Smooth muscle cell (in vitro differentiated cells): Measurements from ENCODE around the gene FAM81A. TPM values are rescaled to one million over a fixed set of nuclear protein-coding genes. Genes with fewer than 3 reads are reported as not detected.

ENCODE experiments used
- DNase-seq: peaks from one replicate; lab custom pipeline; 2025; ENCODE audit not compliant: unreplicated experiment; lab: John Stamatoyannopoulos, UW
- H2AFZ ChIP-seq: fragments of 200-600 bp; sonication (generic); 2 replicates; pipeline ENCODE4 v1.6.0; 2016; ENCODE audit warnings: antibody characterized with exemption, low read depth, mild to moderate bottlenecking
- H3F3A ChIP-seq: fragments of 200-600 bp; sonication (generic); 2 replicates; pipeline ENCODE4 v1.6.0; 2017; ENCODE audit warnings: antibody characterized with exemption, low read depth
- H3K27ac ChIP-seq: fragments of 200-600 bp; sonication (generic); 2 replicates; pipeline ENCODE4 v1.5.1; 2016; ENCODE audit warnings: low read depth, mild to moderate bottlenecking
- H3K27me3 ChIP-seq: fragments of 200-600 bp; sonication (generic); 2 replicates; pipeline ENCODE4 v1.6.1; 2016; ENCODE audit warnings: low read depth, mild to moderate bottlenecking
- H3K36me3 ChIP-seq: fragments of 200-600 bp; sonication (generic); 2 replicates; pipeline ENCODE4 v1.5.1; 2016; ENCODE audit warnings: low read depth
- H3K4me1 ChIP-seq: fragments of 200-600 bp; sonication (generic); 2 replicates; pipeline ENCODE4 v1.5.1; 2016; ENCODE audit warnings: low read depth
- H3K4me2 ChIP-seq: fragments of 200-600 bp; sonication (generic); 2 replicates; pipeline ENCODE4 v1.6.0; 2016; ENCODE audit warnings: mild to moderate bottlenecking
- H3K4me3 ChIP-seq: fragments of 200-600 bp; sonication (generic); 2 replicates; pipeline ENCODE4 v1.5.1; 2016; ENCODE audit warnings: mild to moderate bottlenecking
- H3K79me2 ChIP-seq: fragments of 200-600 bp; sonication (generic); 2 replicates; pipeline ENCODE4 v1.6.0; 2016; ENCODE audit warnings: low read depth, mild to moderate bottlenecking
- H3K9ac ChIP-seq: fragments of 200-600 bp; sonication (generic); 2 replicates; pipeline ENCODE4 v1.6.0; 2016; ENCODE audit warnings: low read depth
- H3K9me3 ChIP-seq: fragments of 200-600 bp; sonication (generic); replicated peaks from 2 replicates; pipeline ENCODE4 v1.5.1; 2016; ENCODE audit warnings: low read depth
- H4K20me1 ChIP-seq: fragments of 200-600 bp; sonication (generic); 2 replicates; pipeline ENCODE4 v1.6.0; 2016; ENCODE audit warnings: low read depth
- CTCF ChIP-seq: fragments of 200-600 bp; sonication (generic); IDR thresholded peaks from 2 replicates; pipeline ENCODE4 v1.5.1; 2017; ENCODE audit warnings: borderline replicate concordance, mild to moderate bottlenecking, antibody characterized with exemption; ENCODE audit not compliant: insufficient read depth, poor library complexity, severe bottlenecking
- WGBS: methylation state at CpG from one replicate; pipeline ENCODE4 v1.1.7; 2016; ENCODE audit warnings: low lambda C conversion rate; 5-methylcytosine and 5-hydroxymethylcytosine counted together
- polyA plus RNA-seq: library from polyadenylated mRNA; unstranded; fragments of >200 nt; fragmentation: Nextera tagmentation; extraction: Ambion mirVana; gene quantifications from 2 replicates; pipeline ENCODE4 v1.2.1, GENCODE V29; 2016
- total RNA-seq: library from RNA; depleted of rRNA; stranded (reverse); fragments of >200 nt; gene quantifications from 2 replicates; pipeline ENCODE4 v1.2.3, GENCODE V29; 2014

Gene FAM81A
- total and polyA plus RNA-seq, 2 experiments from 2014 or later: 0.04 to 1.8 TPM

GRCh38 chr15:59516655-59517461 lies 78.9 kb downstream of the FAM81A start:
- H3K4me2 ChIP-seq: no peak overlapping the region
- no peaks in the 10 kb centered on the region for H3K9me3 ChIP-seq
- H3K36me3 ChIP-seq: no peaks in the 10 kb centered on the region
- H3K9ac ChIP-seq: no peak overlapping the region
- TF ChIP-seq CTCF: no peak
- no peaks in the 10 kb centered on the region for H3K27me3 ChIP-seq
- WGBS: 95% methylated on average over 9 of the region's 9 CpGs
- no peak overlapping the region for H3K4me3 ChIP-seq
- no peak for DNase-seq
- H3F3A ChIP-seq: no peaks in the 10 kb centered on the region
- no peaks in the 10 kb centered on the region for H3K4me1 ChIP-seq
- H2AFZ ChIP-seq: no peak overlapping the region
- no peaks in the 10 kb centered on the region for H4K20me1 ChIP-seq
- H3K79me2 ChIP-seq: no peaks in the 10 kb centered on the region
- H3K27ac ChIP-seq: no peak overlapping the region

DNA sequence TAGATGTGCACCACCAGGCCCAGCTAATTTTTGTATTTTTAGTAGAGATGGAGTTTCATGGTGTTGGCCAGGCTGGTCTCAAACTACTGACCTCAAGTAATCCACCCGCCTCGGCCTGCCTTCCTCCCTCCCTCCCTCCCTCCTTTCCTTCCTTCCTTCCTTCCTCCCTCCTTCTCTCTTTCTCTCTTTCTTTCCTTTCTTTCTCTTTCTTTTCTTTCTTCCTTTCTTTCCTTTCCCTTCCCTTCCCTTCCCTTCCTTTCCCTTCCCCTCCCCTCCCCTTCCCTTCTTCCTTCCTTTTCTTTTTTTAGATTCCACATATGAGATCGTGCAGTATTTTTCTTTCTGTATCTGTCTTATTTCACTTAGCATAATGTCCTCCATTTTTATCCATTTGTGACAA lies 81.3 kb downstream of the FAM81A start:
- no peaks in the 10 kb centered on the region for H3K27me3 ChIP-seq
- no peak for DNase-seq
- H4K20me1 ChIP-seq: no peaks in the 10 kb centered on the region
- no peaks in the 10 kb centered on the region for H3K36me3 ChIP-seq
- H3K4me3 ChIP-seq: no peak overlapping the region
- H3K27ac ChIP-seq: no peak overlapping the region
- H3K9ac ChIP-seq: no peak overlapping the region
- no peaks in the 10 kb centered on the region for H3K79me2 ChIP-seq
- H3K4me1 ChIP-seq: no peaks in the 10 kb centered on the region
- no peak overlapping the region for H3K4me2 ChIP-seq
- H3K9me3 ChIP-seq: no peaks in the 10 kb centered on the region
- H2AFZ ChIP-seq: no peak overlapping the region
- H3F3A ChIP-seq: no peaks in the 10 kb centered on the region
- TF ChIP-seq CTCF: no peak
- WGBS: 94% methylated on average over 3 of the region's 3 CpGs

GRCh38 chr15:59521443-59521842 lies 83.5 kb downstream of the FAM81A start:
- H3K27ac ChIP-seq: no peak overlapping the region

More at GRCh38 chr15:59521443-59521842, 83.5 kb downstream of the FAM81A start:
- H4K20me1 ChIP-seq: no peaks in the 10 kb centered on the region
- TF ChIP-seq CTCF: no peak
- H3K36me3 ChIP-seq: no peaks in the 10 kb centered on the region
- H3K9me3 ChIP-seq: no peaks in the 10 kb centered on the region
- H3K4me2 ChIP-seq: no peak overlapping the region
- H3F3A ChIP-seq: no peaks in the 10 kb centered on the region
- H2AFZ ChIP-seq: no peak overlapping the region
- WGBS: 98% methylated on average over 5 of the region's 5 CpGs
- H3K4me1 ChIP-seq: no peaks in the 10 kb centered on the region
- H3K79me2 ChIP-seq: no peaks in the 10 kb centered on the region
- no peak for DNase-seq
- no peak overlapping the region for H3K9ac ChIP-seq
- no peak overlapping the region for H3K4me3 ChIP-seq
- no peaks in the 10 kb centered on the region for H3K27me3 ChIP-seq
